Transverse colon (tissue), 4 donors: Measurements from ENCODE around the gene ELK3. TPM values are rescaled to one million over a fixed set of nuclear protein-coding genes. Genes with fewer than 3 reads are reported as not detected.

Source experiments
- DNase-seq: peaks from one replicate; pipeline ENCODE4 v3.0.0-alpha.2; 2019
- H3K27ac ChIP-seq, 4 donors: fragments of 200-600 bp; sonication (generic); 2 replicates each; pipeline ENCODE4 v1.5.1; 2016 to 2018; ENCODE audit warnings: inconsistent platforms in 4 of 4
- H3K27me3 ChIP-seq: fragments of 200-600 bp; sonication (generic); 2 replicates; pipeline ENCODE4 v1.5.1; 2017; ENCODE audit warnings: inconsistent platforms
- H3K36me3 ChIP-seq, 4 donors: fragments of 200-600 bp; sonication (generic); 2 replicates each; pipeline ENCODE4 v1.5.1; 2017 to 2019; ENCODE audit warnings: inconsistent platforms in 4 of 4
- H3K4me1 ChIP-seq, 4 donors: fragments of 200-600 bp; sonication (generic); 2 replicates each; pipeline ENCODE4 v1.5.1; 2017 to 2020; ENCODE audit warnings: inconsistent platforms in 4 of 4
- H3K4me3 ChIP-seq, 4 donors: fragments of 200-600 bp; sonication (generic); 1 replicate in 1 of 4; 2 replicates in 3 of 4; pipeline versions ENCODE4 v1.5.1 to v1.6.1; 2017 to 2019; ENCODE audit warnings: inconsistent platforms in 4 of 4
- H3K9me3 ChIP-seq, 2 donors: fragments of 200-600 bp; sonication (generic); 2 replicates each; pipeline ENCODE4 v1.5.1; 2017 to 2019; ENCODE audit warnings: inconsistent platforms in 2 of 2
- EP300 ChIP-seq: sonication (generic); formaldehyde crosslinking; IDR thresholded peaks from one replicate; pipeline ENCODE4 v1.6.1; 2017; ENCODE audit warnings: antibody characterized with exemption, low read depth
- POLR2A ChIP-seq: fragments of 450-650 bp; IDR thresholded peaks from one replicate; pipeline ENCODE4 v1.6.1; 2016; ENCODE audit warnings: antibody characterized with exemption, mild to moderate bottlenecking, moderate library complexity
- POLR2AphosphoS5 ChIP-seq, 3 donors: sonication (generic); formaldehyde crosslinking; IDR thresholded peaks; one replicate each; pipeline ENCODE4 v1.6.1; 2016; ENCODE audit warnings: antibody characterized with exemption in 3 of 3
- WGBS, 2 donors: methylation state at CpG; one replicate each; pipeline ENCODE4 v1.1.5; 2018; ENCODE audit warnings: low coverage in 1 of 2; 5-methylcytosine and 5-hydroxymethylcytosine counted together
- in situ Hi-C, 4 donors: fragments of 200-750 bp; cut with MboI; loops; one replicate each; pipeline versions ENCODE4 v1.15.0 to v1.15.1; 2017; ENCODE audit warnings: low sequenced_read_pairs in 3 of 4, low pct_ligation_motif_present in 1 of 4, low pct_unique_long_range_greater_than_20kb in 1 of 4
- intact Hi-C: fragments of 100-400 bp; cut with DNase I; formaldehyde crosslinking; loops from one replicate; pipeline ENCODE4 v1.15.1; 2023; ENCODE audit warnings: low total_unique reads
- total RNA-seq, 4 donors: library from RNA; depleted of rRNA; stranded (reverse); fragments of >200 nt; gene quantifications; one replicate each; pipeline ENCODE4 v1.1.0, GENCODE V29; 2016
- TF ChIP-seq, protein P1 (sequence below), 5 experiments: fragments of 200-600 bp in 3 of 5; fragments of 450-650 bp in 2 of 5; sonication (generic) in 3 of 5; IDR thresholded peaks; 1 replicate in 2 of 5; 2 replicates in 3 of 5; pipeline ENCODE4 v1.5.1; 2016 to 2017; ENCODE audit warnings: antibody characterized with exemption in 5 of 5, inconsistent platforms in 3 of 5, mild to moderate bottlenecking in 2 of 5, moderate library complexity in 1 of 5

The ELK3 gene
- total RNA-seq, 4 donors from 2014 or later: 2.2 to 11.3 (median 5.3) TPM

DNA sequence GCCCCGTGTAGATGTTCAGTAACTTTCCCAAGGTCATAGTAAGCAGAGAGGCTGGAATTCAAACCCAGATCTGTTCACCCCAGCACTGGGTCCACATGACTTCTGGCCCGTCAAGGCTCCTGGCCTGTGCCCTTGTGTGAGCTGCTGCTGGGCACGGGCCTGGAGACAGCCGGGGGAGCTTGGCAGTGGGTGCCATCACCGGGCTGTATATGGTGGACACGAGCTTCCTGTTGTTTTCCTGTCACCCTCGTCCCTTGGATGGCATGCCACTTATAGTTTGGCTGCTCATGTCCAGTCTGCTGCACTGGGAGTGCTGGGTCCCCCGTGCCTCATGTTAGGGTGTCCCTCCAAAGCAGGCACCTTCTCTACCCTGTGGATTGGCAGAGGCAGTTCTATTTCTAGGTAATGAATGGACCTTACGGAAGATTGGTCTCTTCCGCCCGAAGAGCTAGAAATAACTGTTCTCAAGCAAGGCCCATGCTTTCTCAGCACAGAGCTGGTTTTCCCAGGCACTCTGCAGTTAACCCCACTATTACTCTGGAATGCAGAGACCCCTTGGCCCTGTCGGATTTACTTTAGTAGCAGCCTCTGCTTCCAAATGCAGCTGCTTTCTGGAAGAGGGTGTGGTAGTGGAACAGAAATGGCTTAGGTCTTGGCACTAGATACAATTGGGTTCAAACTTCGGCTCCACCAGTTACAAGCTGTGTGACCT, 44.3 kb downstream of the ELK3 start:
- DNase-seq: no peak
- no peaks in the 10 kb centered on the region for H3K27me3 ChIP-seq
- intact Hi-C loops: loop anchor here (5.0 kb wide), 1 partner anchor 159 kb away; no protein-coding TSS in a partner anchor
- WGBS, 2 donors: 65% methylated on average over 13 of the region's 13 CpGs; no CpG with 5 or more reads in 1 of the 2 donors
- H3K9me3 ChIP-seq: no peaks in the 10 kb centered on the region
- H3K27ac ChIP-seq: peak overlapping the region; percentile 69 to 90 (median 86)
- no peak overlapping the region for H3K4me3 ChIP-seq
- H3K4me1 ChIP-seq: peaks cover 46 to 86% (median 64%) of the 10 kb centered on the region in 4 donors
- in situ Hi-C loops: no loop called here
- no peaks in the 10 kb centered on the region for H3K36me3 ChIP-seq
- TF ChIP-seq POLR2AphosphoS5 (IDR thresholded peaks at IDR 0.05) (peak in 1 of 3 donors; percentile 19), EP300 (no peak), POLR2A (no peak)
- TF ChIP-seq, protein P1, sequence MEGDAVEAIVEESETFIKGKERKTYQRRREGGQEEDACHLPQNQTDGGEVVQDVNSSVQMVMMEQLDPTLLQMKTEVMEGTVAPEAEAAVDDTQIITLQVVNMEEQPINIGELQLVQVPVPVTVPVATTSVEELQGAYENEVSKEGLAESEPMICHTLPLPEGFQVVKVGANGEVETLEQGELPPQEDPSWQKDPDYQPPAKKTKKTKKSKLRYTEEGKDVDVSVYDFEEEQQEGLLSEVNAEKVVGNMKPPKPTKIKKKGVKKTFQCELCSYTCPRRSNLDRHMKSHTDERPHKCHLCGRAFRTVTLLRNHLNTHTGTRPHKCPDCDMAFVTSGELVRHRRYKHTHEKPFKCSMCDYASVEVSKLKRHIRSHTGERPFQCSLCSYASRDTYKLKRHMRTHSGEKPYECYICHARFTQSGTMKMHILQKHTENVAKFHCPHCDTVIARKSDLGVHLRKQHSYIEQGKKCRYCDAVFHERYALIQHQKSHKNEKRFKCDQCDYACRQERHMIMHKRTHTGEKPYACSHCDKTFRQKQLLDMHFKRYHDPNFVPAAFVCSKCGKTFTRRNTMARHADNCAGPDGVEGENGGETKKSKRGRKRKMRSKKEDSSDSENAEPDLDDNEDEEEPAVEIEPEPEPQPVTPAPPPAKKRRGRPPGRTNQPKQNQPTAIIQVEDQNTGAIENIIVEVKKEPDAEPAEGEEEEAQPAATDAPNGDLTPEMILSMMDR (IDR thresholded peaks at IDR 0.05): no peak

DNA sequence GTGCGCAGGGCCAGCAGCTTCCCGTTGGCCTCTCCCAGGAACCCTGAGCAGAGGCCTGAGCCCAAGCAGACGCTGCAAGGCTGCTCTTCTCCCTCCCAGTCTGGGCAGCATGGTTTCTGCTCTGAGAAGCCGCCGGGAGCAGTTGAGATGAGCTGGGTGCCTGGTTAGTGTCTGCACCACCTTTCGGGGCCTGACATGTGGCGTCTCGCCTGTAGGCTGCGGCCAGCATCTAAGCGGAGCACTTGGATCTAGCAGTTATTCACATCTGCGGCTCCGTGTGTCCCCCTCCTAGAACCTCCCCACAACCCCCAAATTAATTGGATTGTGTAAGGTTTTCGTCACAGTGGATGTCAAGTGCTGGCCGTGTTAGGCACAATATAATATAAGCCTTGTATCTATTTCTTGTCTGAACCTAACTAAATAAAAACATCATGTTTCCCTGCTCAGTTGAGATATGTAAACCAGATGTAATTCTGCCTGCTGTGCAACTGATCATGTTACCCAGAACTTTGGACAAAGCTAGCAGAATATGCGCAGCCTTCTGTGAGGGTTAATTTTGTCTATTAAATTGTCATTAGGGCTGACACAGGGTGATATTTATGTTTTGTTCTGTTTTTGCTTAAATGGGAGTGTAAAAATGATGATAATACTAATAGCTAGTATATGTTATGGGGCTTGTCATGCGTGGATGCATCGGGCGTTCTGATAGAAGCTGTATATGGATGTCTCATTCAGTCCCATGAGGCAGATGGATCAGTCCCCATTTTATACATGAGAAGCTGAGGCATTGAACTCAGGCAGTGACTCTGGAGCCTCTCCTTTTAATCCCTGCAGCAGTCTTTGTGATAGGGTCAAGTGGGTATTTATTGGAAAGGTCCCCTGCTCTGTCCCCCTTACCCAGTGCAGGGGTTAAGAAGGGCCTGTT, 45.8 kb downstream of the ELK3 start:
- TF ChIP-seq POLR2A: no peak
- no peak for TF ChIP-seq EP300
- peak in 2 of 3 donors; percentile 69 to 83 for TF ChIP-seq POLR2AphosphoS5 (IDR thresholded peaks at IDR 0.05)
- TF ChIP-seq, protein P1 (IDR thresholded peaks at IDR 0.05): peak in 1 of 5 experiments; percentile 23
- Histone ChIP-seq H3K4me3 (no peak overlapping the region), H3K4me1 (peaks cover 39 to 75% (median 55%) of the 10 kb centered on the region in 4 donors), H3K27ac (peak overlapping the region; percentile 69 to 90 (median 86)), H3K9me3 (no peaks in the 10 kb centered on the region), H3K36me3 (no peaks in the 10 kb centered on the region), H3K27me3 (no peaks in the 10 kb centered on the region)
- 69 to 84% methylated on average over 6 to 17 of the region's 18 CpGs for WGBS, 2 donors
- intact Hi-C loops (loop anchor here (5.0 kb wide), 1 partner anchor 157 kb away; no protein-coding TSS in a partner anchor), in situ Hi-C loops (no loop called here)
- peak; percentile 46 for DNase-seq

DNA sequence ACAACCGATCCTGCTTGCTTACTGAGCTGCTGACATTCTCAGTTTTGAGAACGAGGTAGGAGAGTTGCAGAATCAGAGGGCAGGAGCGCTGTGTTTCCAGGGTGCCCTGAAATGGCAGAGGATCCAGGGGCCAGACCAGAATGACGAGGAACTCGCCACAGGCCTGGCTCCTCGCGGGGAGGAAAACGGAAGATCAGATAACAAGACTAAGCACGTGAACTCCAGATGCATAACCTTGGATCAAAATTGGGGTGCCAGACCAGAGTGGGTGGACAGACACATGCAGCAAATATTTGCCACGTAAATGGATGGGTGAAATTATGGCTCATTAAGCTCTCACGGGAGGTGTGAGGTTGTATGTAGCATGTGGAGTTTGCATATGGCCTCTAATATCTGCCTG, 46.5 kb downstream of the ELK3 start:
- H3K27ac ChIP-seq: peak overlapping the region; percentile 69 to 90 (median 86)
- H3K4me1 ChIP-seq: peaks cover 33 to 68% (median 48%) of the 10 kb centered on the region in 4 donors
- H3K27me3 ChIP-seq: no peaks in the 10 kb centered on the region
- DNase-seq: no peak
- no peak for TF ChIP-seq POLR2AphosphoS5 (IDR thresholded peaks at IDR 0.05)
- TF ChIP-seq, protein P1 (IDR thresholded peaks at IDR 0.05): no peak
- no peak for TF ChIP-seq POLR2A
- no peak for TF ChIP-seq EP300
- in situ Hi-C loops: no loop called here
- intact Hi-C loops: no loop called here
- H3K36me3 ChIP-seq: no peaks in the 10 kb centered on the region
- no peaks in the 10 kb centered on the region for H3K9me3 ChIP-seq
- no peak overlapping the region for H3K4me3 ChIP-seq
- 78 to 92% methylated on average over 5 to 11 of the region's 11 CpGs for WGBS, 2 donors

DNA sequence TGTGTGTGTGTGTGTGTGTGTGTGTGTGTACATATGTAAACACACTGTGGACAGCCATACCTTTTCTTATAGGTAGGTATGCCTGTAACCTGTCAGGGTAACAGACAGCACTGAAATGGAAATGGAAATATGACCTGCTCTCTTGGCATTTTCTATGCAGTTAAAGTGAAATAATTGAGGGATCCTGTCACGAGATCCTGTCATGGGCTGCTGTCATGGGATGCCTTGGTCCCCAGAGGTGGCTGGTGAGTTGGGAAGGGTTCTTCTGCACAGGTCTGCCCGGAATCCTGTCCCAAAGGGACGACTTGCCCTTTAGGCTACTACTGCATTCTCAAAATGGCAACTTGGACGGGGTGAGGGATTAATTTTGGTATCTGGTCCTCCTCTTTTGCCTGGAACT, 47.3 kb downstream of the ELK3 start:
- in situ Hi-C loops (no loop called here), intact Hi-C loops (no loop called here)
- no peak for DNase-seq
- Histone ChIP-seq H3K4me3 (no peak overlapping the region), H3K9me3 (no peaks in the 10 kb centered on the region), H3K4me1 (peaks cover 25 to 60% (median 41%) of the 10 kb centered on the region in 4 donors), H3K27me3 (no peaks in the 10 kb centered on the region), H3K27ac (peak overlapping the region; percentile 69 to 90 (median 86)), H3K36me3 (no peaks in the 10 kb centered on the region)
- TF ChIP-seq, protein P1 (IDR thresholded peaks at IDR 0.05): no peak
- TF ChIP-seq EP300 (no peak), POLR2A (no peak), POLR2AphosphoS5 (IDR thresholded peaks at IDR 0.05) (no peak)
- 44% methylated on average over 4 of the region's 4 CpGs; no CpG with 5 or more reads in 1 of the 2 donors for WGBS, 2 donors
